ENCODE data around the gene SLC27A5. TPM values are rescaled to one million over a fixed set of nuclear protein-coding genes. Genes with fewer than 3 reads are reported as not detected.

SLC27A5 gene
- total and polyA plus RNA-seq, 2 of the 13 experiments (the other 11 are each of a cell fraction or from before 2014, with no cell fraction given), result 30.3 to 40.2 TPM

- no peak for TF ChIP-seq ZBTB20 (CRISPR knock-in tag; IDR thresholded peaks at IDR 0.05; ENCODE audit: borderline replicate concordance, low read depth)
- no peak for TF ChIP-seq ZNF549 (CRISPR knock-in tag; IDR thresholded peaks at IDR 0.05)
- no peak for TF ChIP-seq ZFP36L1 (CRISPR knock-in tag; IDR thresholded peaks at IDR 0.05)
- TF ChIP-seq ZNF619 (CRISPR knock-in tag; IDR thresholded peaks at IDR 0.05), result no peak
- TF ChIP-seq ZNF740 (CRISPR knock-in tag; IDR thresholded peaks at IDR 0.05), result no peak
- TF ChIP-seq ZNF672 (CRISPR knock-in tag; IDR thresholded peaks at IDR 0.05), result no peak
- TF ChIP-seq SP2 (CRISPR knock-in tag; IDR thresholded peaks at IDR 0.05), result peak; percentile 96
- TF ChIP-seq MAFG (CRISPR knock-in tag; IDR thresholded peaks at IDR 0.05), result no peak
- TF ChIP-seq, protein P1, sequence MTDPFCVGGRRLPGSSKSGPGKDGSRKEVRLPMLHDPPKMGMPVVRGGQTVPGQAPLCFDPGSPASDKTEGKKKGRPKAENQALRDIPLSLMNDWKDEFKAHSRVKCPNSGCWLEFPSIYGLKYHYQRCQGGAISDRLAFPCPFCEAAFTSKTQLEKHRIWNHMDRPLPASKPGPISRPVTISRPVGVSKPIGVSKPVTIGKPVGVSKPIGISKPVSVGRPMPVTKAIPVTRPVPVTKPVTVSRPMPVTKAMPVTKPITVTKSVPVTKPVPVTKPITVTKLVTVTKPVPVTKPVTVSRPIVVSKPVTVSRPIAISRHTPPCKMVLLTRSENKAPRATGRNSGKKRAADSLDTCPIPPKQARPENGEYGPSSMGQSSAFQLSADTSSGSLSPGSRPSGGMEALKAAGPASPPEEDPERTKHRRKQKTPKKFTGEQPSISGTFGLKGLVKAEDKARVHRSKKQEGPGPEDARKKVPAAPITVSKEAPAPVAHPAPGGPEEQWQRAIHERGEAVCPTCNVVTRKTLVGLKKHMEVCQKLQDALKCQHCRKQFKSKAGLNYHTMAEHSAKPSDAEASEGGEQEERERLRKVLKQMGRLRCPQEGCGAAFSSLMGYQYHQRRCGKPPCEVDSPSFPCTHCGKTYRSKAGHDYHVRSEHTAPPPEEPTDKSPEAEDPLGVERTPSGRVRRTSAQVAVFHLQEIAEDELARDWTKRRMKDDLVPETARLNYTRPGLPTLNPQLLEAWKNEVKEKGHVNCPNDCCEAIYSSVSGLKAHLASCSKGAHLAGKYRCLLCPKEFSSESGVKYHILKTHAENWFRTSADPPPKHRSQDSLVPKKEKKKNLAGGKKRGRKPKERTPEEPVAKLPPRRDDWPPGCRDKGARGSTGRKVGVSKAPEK (CRISPR knock-in tag; IDR thresholded peaks at IDR 0.05; ENCODE audit: borderline replicate concordance), result no peak
- TF ChIP-seq ZNF644 (CRISPR knock-in tag; IDR thresholded peaks at IDR 0.05; ENCODE audit: low read depth), result no peak
- peak; percentile 62; the same call in 1 of the 2 replicates for TF ChIP-seq ZNF34 (CRISPR knock-in tag; IDR thresholded peaks at IDR 0.05; ENCODE audit: borderline replicate concordance)
- no peak for TF ChIP-seq NFIB (CRISPR knock-in tag; IDR thresholded peaks at IDR 0.05; ENCODE audit: borderline replicate concordance)
- no peak for TF ChIP-seq KLF13 (CRISPR knock-in tag; IDR thresholded peaks at IDR 0.05)
- TF ChIP-seq ZNF788 (CRISPR knock-in tag; IDR thresholded peaks at IDR 0.05; ENCODE audit: borderline replicate concordance), result peak; percentile 32; the same call in 1 of the 2 replicates
- TF ChIP-seq, protein P2, sequence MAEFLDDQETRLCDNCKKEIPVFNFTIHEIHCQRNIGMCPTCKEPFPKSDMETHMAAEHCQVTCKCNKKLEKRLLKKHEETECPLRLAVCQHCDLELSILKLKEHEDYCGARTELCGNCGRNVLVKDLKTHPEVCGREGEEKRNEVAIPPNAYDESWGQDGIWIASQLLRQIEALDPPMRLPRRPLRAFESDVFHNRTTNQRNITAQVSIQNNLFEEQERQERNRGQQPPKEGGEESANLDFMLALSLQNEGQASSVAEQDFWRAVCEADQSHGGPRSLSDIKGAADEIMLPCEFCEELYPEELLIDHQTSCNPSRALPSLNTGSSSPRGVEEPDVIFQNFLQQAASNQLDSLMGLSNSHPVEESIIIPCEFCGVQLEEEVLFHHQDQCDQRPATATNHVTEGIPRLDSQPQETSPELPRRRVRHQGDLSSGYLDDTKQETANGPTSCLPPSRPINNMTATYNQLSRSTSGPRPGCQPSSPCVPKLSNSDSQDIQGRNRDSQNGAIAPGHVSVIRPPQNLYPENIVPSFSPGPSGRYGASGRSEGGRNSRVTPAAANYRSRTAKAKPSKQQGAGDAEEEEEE (CRISPR knock-in tag; IDR thresholded peaks at IDR 0.05; ENCODE audit: borderline replicate concordance), result no peak
- no peak for TF ChIP-seq ZSCAN25 (CRISPR knock-in tag; IDR thresholded peaks at IDR 0.05)
- no peak for TF ChIP-seq CHCHD3 (CRISPR knock-in tag; IDR thresholded peaks at IDR 0.05)
- TF ChIP-seq TOPORS (CRISPR knock-in tag; IDR thresholded peaks at IDR 0.05), result no peak
- no peak for TF ChIP-seq ZNF883 (CRISPR knock-in tag; IDR thresholded peaks at IDR 0.05; ENCODE audit: not compliant biosample characterization)
- TF ChIP-seq, protein P3, sequence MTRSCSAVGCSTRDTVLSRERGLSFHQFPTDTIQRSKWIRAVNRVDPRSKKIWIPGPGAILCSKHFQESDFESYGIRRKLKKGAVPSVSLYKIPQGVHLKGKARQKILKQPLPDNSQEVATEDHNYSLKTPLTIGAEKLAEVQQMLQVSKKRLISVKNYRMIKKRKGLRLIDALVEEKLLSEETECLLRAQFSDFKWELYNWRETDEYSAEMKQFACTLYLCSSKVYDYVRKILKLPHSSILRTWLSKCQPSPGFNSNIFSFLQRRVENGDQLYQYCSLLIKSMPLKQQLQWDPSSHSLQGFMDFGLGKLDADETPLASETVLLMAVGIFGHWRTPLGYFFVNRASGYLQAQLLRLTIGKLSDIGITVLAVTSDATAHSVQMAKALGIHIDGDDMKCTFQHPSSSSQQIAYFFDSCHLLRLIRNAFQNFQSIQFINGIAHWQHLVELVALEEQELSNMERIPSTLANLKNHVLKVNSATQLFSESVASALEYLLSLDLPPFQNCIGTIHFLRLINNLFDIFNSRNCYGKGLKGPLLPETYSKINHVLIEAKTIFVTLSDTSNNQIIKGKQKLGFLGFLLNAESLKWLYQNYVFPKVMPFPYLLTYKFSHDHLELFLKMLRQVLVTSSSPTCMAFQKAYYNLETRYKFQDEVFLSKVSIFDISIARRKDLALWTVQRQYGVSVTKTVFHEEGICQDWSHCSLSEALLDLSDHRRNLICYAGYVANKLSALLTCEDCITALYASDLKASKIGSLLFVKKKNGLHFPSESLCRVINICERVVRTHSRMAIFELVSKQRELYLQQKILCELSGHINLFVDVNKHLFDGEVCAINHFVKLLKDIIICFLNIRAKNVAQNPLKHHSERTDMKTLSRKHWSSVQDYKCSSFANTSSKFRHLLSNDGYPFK (CRISPR knock-in tag; IDR thresholded peaks at IDR 0.05; ENCODE audit: borderline replicate concordance), result peak; percentile 57; the same call in 1 of the 2 replicates
- TF ChIP-seq PPARG (CRISPR knock-in tag; conservative IDR thresholded peaks at IDR 0.05), result no peak
- no peak for TF ChIP-seq ZNF256 (CRISPR knock-in tag; conservative IDR thresholded peaks at IDR 0.05)
- TF ChIP-seq ZBTB42 (CRISPR knock-in tag; IDR thresholded peaks at IDR 0.05), result no peak
These were observed 60.3 kb downstream of the SLC27A5 start, which contains the start of gene ZNF324B (continued) for GRCh38 chr19:58451358-58452101.

Data from HepG2 (cell line).